Calu3 (cell line): ENCODE results near the gene ADGRD1. TPM values are rescaled to one million over a fixed set of nuclear protein-coding genes. Genes with fewer than 3 reads are reported as not detected.
"Not testable (repeated sequence)": the region's sequence is repeated elsewhere in the genome, so short reads cannot be mapped to it uniquely, and the experiment has no call there.

Source experiments
- BruUV-seq: library from RNA; stranded (reverse); fragments of 400-500 nt; replicated peaks from 2 replicates; lab custom pipeline; 2021; lab: Mats Ljungman, UMichigan
- CTCF ChIA-PET: fragments of 300-600 bp; sonication (Branson Sonifier 250); formaldehyde crosslinking; loops from one replicate; lab custom pipeline; 2022; ENCODE audit warnings: antibody characterized with exemption; lab: Charles Lee
- DNase-seq: peaks from one replicate; pipeline ENCODE4 v3.0.0; 2022
- H3K27ac Mint-ChIP-seq: one replicate; pipeline ENCODE4 v1.8.0; 2022; ENCODE audit warnings: mixed read lengths; ENCODE audit not compliant: unreplicated experiment
- H3K27me3 Mint-ChIP-seq: one replicate; pipeline ENCODE4 v1.8.0; 2022; ENCODE audit warnings: mixed read lengths; ENCODE audit not compliant: unreplicated experiment
- H3K36me3 Mint-ChIP-seq: one replicate; pipeline ENCODE4 v1.8.0; 2022; ENCODE audit warnings: mild to moderate bottlenecking, moderate library complexity, mixed read lengths; ENCODE audit not compliant: insufficient read depth, unreplicated experiment
- H3K4me1 Mint-ChIP-seq: one replicate; pipeline ENCODE4 v1.8.0; 2022; ENCODE audit warnings: mild to moderate bottlenecking, low read depth, mixed read lengths; ENCODE audit not compliant: unreplicated experiment
- H3K4me3 Mint-ChIP-seq: one replicate; pipeline ENCODE4 v1.8.0; 2022; ENCODE audit warnings: mild to moderate bottlenecking, low read depth, moderate library complexity, mixed read lengths; ENCODE audit not compliant: unreplicated experiment
- H3K9me3 Mint-ChIP-seq: one replicate; pipeline ENCODE4 v1.8.0; 2022; ENCODE audit warnings: low read depth, mixed read lengths; ENCODE audit not compliant: unreplicated experiment
- CTCF ChIP-seq: fragments of 200-600 bp; IDR thresholded peaks from one replicate; pipeline ENCODE4 v1.8.0; 2022; ENCODE audit warnings: antibody characterized with exemption; ENCODE audit not compliant: unreplicated experiment
- intact Hi-C: fragments of 100-400 bp; cut with micrococcal nuclease; formaldehyde crosslinking; loops from one replicate; pipeline ENCODE4 v1.10.0; 2022; ENCODE audit not compliant: unreplicated experiment
- total RNA-seq: library from RNA; stranded (reverse); gene quantifications from 2 replicates; pipeline ENCODE4 v1.2.3, GENCODE V29; 2022

ADGRD1 gene
- total RNA-seq, 1 experiment from 2014 or later, result not detected

- CTCF ChIA-PET, result interaction anchor here (0.9 to 2.4 kb wide), 4 partner anchors 13 to 337 kb away, joined by 3 to 9 read pairs (median 6); no protein-coding TSS in a partner anchor
- H3K36me3 Mint-ChIP-seq, result no peaks in the 10 kb centered on the region
- intact Hi-C loops, result loop anchor here (5.0 kb wide), 1 partner anchor 335 kb away; no protein-coding TSS in a partner anchor
- H3K9me3 Mint-ChIP-seq, result no peaks in the 10 kb centered on the region
- no TSS peak for BruUV-seq
- H3K27me3 Mint-ChIP-seq, result peaks cover 76% of the 10 kb centered on the region
- H3K4me3 Mint-ChIP-seq, result no peak overlapping the region
- no peak for TF ChIP-seq CTCF
- no peak for DNase-seq
- H3K27ac Mint-ChIP-seq, result no peak overlapping the region
- H3K4me1 Mint-ChIP-seq, result no peaks in the 10 kb centered on the region
These were observed 163.9 kb downstream of the ADGRD1 start for GRCh38 chr12:131117438-131118245.

GRCh38 chr12:131118371-131118770, 164.7 kb downstream of the ADGRD1 start:
- TF ChIP-seq CTCF, result no peak
- BruUV-seq, result no TSS peak
- CTCF ChIA-PET, result no interaction called here
- Mint-ChIP-seq H3K36me3 (no peaks in the 10 kb centered on the region), H3K4me1 (no peaks in the 10 kb centered on the region), H3K4me3 (no peak overlapping the region), H3K27ac (no peak overlapping the region), H3K27me3 (peaks cover 75% of the 10 kb centered on the region), H3K9me3 (no peaks in the 10 kb centered on the region)
- DNase-seq, result no peak
- intact Hi-C loops, result loop anchor here (5.0 kb wide), 1 partner anchor 334 kb away; no protein-coding TSS in a partner anchor

- BruUV-seq, CTCF ChIA-PET, H3K36me3 Mint-ChIP-seq, H3K4me1 Mint-ChIP-seq, H3K27ac Mint-ChIP-seq, H3K4me3 Mint-ChIP-seq, DNase-seq, H3K9me3 Mint-ChIP-seq: not testable (repeated sequence)
- intact Hi-C loops, result loop anchor here (5.0 kb wide), 1 partner anchor 333 kb away; no protein-coding TSS in a partner anchor
- peaks cover 68% of the 10 kb centered on the region for H3K27me3 Mint-ChIP-seq
These were observed 165.6 kb downstream of the ADGRD1 start for GRCh38 chr12:131119345-131119744.

GRCh38 chr12:131119936-131120335, 166.2 kb downstream of the ADGRD1 start:
- no peaks in the 10 kb centered on the region for H3K9me3 Mint-ChIP-seq
- no peak overlapping the region for H3K27ac Mint-ChIP-seq
- peaks cover 68% of the 10 kb centered on the region for H3K27me3 Mint-ChIP-seq
- CTCF ChIA-PET, result no interaction called here
- no peak for DNase-seq
- no peak for TF ChIP-seq CTCF
- H3K36me3 Mint-ChIP-seq, result no peaks in the 10 kb centered on the region
- H3K4me3 Mint-ChIP-seq, result no peak overlapping the region
- H3K4me1 Mint-ChIP-seq, result no peaks in the 10 kb centered on the region
- intact Hi-C loops, result loop anchor here (5.0 kb wide), 1 partner anchor 332 kb away; no protein-coding TSS in a partner anchor
- BruUV-seq, result no TSS peak

GRCh38 chr12:131120831-131121271, 167.1 kb downstream of the ADGRD1 start:
- Mint-ChIP-seq H3K27me3 (peaks cover 65% of the 10 kb centered on the region), H3K4me1 (no peaks in the 10 kb centered on the region), H3K4me3 (no peak overlapping the region), H3K36me3 (no peaks in the 10 kb centered on the region), H3K27ac (no peak overlapping the region), H3K9me3 (no peaks in the 10 kb centered on the region)
- DNase-seq, result no peak
- BruUV-seq, result no TSS peak
- CTCF ChIA-PET, result no interaction called here
- intact Hi-C loops, result no loop called here
- no peak for TF ChIP-seq CTCF
